GM12801 (cell line): Measurements from ENCODE around the gene ZP1.
A peak's percentile ranks its signal among the peaks of the same experiment; 100 is the strongest.

Source experiments
- CTCF ChIP-seq: IDR thresholded peaks from one replicate; pipeline ENCODE4 v1.5.1; 2011; ENCODE audit warnings: control low read depth; ENCODE audit not compliant: insufficient read length; ENCODE audit errors: extremely low read depth

The ZP1 gene

GRCh38 chr11:60897496-60897895 is 30.2 kb downstream of the ZP1 start:
- TF ChIP-seq CTCF, result no peak

GRCh38 chr11:60899046-60899936 is 31.9 kb downstream of the ZP1 start:
- TF ChIP-seq CTCF, result peak; percentile 91

GRCh38 chr11:60899977-60900376 is 32.6 kb downstream of the ZP1 start:
- TF ChIP-seq CTCF, result no peak

GRCh38 chr11:60900673-60901404 is 33.5 kb downstream of the ZP1 start:
- no peak for TF ChIP-seq CTCF

- no peak for TF ChIP-seq CTCF
Measured at GRCh38 chr11:60902625-60903024, 35.3 kb downstream of the ZP1 start.

GRCh38 chr11:60905047-60905446 is 37.7 kb downstream of the ZP1 start:
- TF ChIP-seq CTCF, result no peak

GRCh38 chr11:60905551-60906113 is 38.3 kb downstream of the ZP1 start:
- TF ChIP-seq CTCF, result no peak
